MM.1S (cell line): ENCODE data around the gene TTC13.

Experiments used
- DNase-seq: peaks from one replicate; pipeline ENCODE4 v3.0.0-alpha.2; 2015
- H2AFZ ChIP-seq: fragments of 300-600 bp; sonication (generic); 2 replicates; pipeline ENCODE4 v1.6.0; 2016; ENCODE audit warnings: antibody characterized with exemption, low read length
- H3F3A ChIP-seq: fragments of 300-600 bp; sonication (generic); 2 replicates; pipeline ENCODE4 v1.6.1; 2016; ENCODE audit warnings: mild to moderate bottlenecking, antibody characterized with exemption, low read length, moderate library complexity, mixed read lengths; ENCODE audit not compliant: insufficient read depth
- H3K27ac ChIP-seq: fragments of 300-600 bp; sonication (generic); 2 replicates; pipeline ENCODE4 v1.5.1; 2016; ENCODE audit warnings: mild to moderate bottlenecking, low read length
- H3K27me3 ChIP-seq: fragments of 300-600 bp; sonication (generic); replicated peaks from 2 replicates; pipeline ENCODE4 v1.6.0; 2016; ENCODE audit warnings: low read length; ENCODE audit not compliant: insufficient read depth
- H3K36me3 ChIP-seq: fragments of 300-600 bp; sonication (generic); replicated peaks from 2 replicates; pipeline ENCODE4 v1.6.1; 2016; ENCODE audit warnings: mild to moderate bottlenecking, low read length, mixed read lengths; ENCODE audit not compliant: insufficient read depth
- H3K4me1 ChIP-seq: fragments of 300-600 bp; sonication (generic); 2 replicates; pipeline ENCODE4 v1.6.1; 2016; ENCODE audit warnings: low read length, mixed read lengths
- H3K4me2 ChIP-seq: fragments of 300-600 bp; sonication (generic); 2 replicates; pipeline ENCODE4 v1.6.0; 2016; ENCODE audit warnings: low read depth, low read length
- H3K4me3 ChIP-seq: fragments of 300-600 bp; sonication (generic); 2 replicates; pipeline ENCODE4 v1.5.1; 2016; ENCODE audit warnings: low read length, mixed read lengths
- H3K79me2 ChIP-seq: fragments of 300-600 bp; sonication (generic); 2 replicates; pipeline ENCODE4 v1.6.1; 2016; ENCODE audit warnings: mixed run types, low read length, mixed read lengths
- H3K9ac ChIP-seq: fragments of 300-600 bp; sonication (generic); 2 replicates; pipeline ENCODE4 v1.6.1; 2016; ENCODE audit warnings: low read length, mixed read lengths
- H3K9me2 ChIP-seq: fragments of 300-600 bp; sonication (generic); replicated peaks from 2 replicates; pipeline ENCODE4 v1.6.1; 2016; ENCODE audit warnings: mild to moderate bottlenecking, low read length, mixed read lengths; ENCODE audit not compliant: insufficient read depth
- H3K9me3 ChIP-seq: fragments of 300-600 bp; sonication (generic); replicated peaks from 2 replicates; pipeline ENCODE4 v1.6.1; 2016; ENCODE audit warnings: mild to moderate bottlenecking, low read length, mixed read lengths; ENCODE audit not compliant: insufficient read depth
- H4K20me1 ChIP-seq: fragments of 300-600 bp; sonication (generic); 2 replicates; pipeline ENCODE4 v1.6.1; 2016; ENCODE audit warnings: mild to moderate bottlenecking, low read length, moderate library complexity, mixed read lengths; ENCODE audit not compliant: insufficient read depth
- EZH2 ChIP-seq: fragments of 300-600 bp; sonication (generic); optimal IDR thresholded peaks from 2 replicates; pipeline ENCODE3; 2017; ENCODE audit warnings: low read depth, mild to moderate bottlenecking, antibody characterized with exemption, low read length, mixed read lengths
- EZH2phosphoT487 ChIP-seq: fragments of 300-600 bp; sonication (generic); IDR thresholded peaks from 2 replicates; pipeline ENCODE4 v1.6.1; 2018; ENCODE audit warnings: antibody characterized with exemption, low read length
- TF ChIP-seq, protein P1 (sequence below): fragments of 300-600 bp; sonication (generic); IDR thresholded peaks from 2 replicates; pipeline ENCODE4 v1.5.1; 2016; ENCODE audit warnings: antibody characterized with exemption, low read length, mixed read lengths

The TTC13 gene

DNA sequence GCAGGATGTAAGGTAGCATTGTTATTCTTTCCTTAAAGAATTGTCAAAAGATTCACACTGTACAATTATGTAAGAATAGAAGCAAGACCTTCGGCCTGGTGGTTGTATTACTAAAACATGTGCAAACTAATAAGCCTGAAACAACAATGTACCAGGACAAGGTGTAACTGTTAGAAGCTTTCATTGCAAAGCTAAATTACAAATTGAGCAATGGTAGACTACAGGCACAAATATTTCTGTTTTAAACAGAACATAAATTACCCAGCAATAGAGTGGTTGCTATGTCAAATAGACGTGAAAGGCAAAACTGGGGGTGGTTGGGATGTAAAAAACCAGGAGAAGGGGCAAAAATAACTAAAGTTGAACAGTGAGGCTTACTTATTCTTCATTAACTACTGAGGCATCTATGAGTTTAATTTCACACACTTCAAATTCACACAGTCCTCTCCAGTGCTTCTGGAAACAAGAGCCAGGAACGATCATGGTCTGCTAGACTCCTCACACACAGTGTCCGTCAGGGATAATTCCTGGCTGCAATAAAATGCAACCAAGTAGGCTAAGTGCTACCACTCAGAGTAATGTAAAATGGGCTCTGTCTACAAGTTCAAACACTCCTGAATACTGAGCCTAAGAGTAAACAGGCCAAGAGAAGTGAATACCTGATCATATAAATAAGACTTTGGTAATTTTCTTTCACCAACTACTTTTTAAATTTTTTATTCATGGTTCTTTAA lies 71.0 kb downstream of the TTC13 start:
- no peak for DNase-seq
- H3K9me2 ChIP-seq: no peaks in the 10 kb centered on the region
- H4K20me1 ChIP-seq: no peaks in the 10 kb centered on the region
- no peak overlapping the region for H3K27ac ChIP-seq
- H3K4me3 ChIP-seq: no peak overlapping the region
- H3K79me2 ChIP-seq: no peaks in the 10 kb centered on the region
- no peaks in the 10 kb centered on the region for H3F3A ChIP-seq
- H3K4me2 ChIP-seq: no peak overlapping the region
- H3K4me1 ChIP-seq: peaks cover 11% of the 10 kb centered on the region; the same call in 1 of the 2 replicates
- no peaks in the 10 kb centered on the region for H3K9me3 ChIP-seq
- H3K9ac ChIP-seq: no peak overlapping the region
- TF ChIP-seq, protein P1, sequence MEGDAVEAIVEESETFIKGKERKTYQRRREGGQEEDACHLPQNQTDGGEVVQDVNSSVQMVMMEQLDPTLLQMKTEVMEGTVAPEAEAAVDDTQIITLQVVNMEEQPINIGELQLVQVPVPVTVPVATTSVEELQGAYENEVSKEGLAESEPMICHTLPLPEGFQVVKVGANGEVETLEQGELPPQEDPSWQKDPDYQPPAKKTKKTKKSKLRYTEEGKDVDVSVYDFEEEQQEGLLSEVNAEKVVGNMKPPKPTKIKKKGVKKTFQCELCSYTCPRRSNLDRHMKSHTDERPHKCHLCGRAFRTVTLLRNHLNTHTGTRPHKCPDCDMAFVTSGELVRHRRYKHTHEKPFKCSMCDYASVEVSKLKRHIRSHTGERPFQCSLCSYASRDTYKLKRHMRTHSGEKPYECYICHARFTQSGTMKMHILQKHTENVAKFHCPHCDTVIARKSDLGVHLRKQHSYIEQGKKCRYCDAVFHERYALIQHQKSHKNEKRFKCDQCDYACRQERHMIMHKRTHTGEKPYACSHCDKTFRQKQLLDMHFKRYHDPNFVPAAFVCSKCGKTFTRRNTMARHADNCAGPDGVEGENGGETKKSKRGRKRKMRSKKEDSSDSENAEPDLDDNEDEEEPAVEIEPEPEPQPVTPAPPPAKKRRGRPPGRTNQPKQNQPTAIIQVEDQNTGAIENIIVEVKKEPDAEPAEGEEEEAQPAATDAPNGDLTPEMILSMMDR: no peak
- TF ChIP-seq EZH2 (no peak), EZH2phosphoT487 (no peak)
- H3K36me3 ChIP-seq: peaks cover 5% of the 10 kb centered on the region; the same call in 1 of the 2 replicates
- H3K27me3 ChIP-seq: no peaks in the 10 kb centered on the region
- H2AFZ ChIP-seq: no peak overlapping the region

DNA sequence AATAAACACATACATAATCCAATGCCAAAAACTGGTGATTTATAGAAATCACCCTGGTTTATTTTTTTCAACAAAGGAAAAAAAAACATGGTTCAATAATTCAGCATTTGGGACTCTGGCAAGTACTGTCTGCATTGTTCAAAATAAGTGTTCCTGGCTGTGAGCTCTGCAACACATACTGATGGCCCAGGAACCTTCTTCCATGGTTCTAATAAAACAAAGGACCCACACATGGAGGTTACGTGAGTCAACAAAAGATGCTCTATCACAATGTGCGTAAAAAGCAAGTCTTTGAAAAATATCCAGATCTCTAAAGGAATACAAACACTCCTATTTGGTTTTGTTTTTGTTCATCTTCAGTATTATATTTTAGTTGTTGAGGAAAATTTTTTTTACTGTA lies 72.4 kb downstream of the TTC13 start:
- H2AFZ ChIP-seq: no peak overlapping the region
- DNase-seq: no peak

DNA sequence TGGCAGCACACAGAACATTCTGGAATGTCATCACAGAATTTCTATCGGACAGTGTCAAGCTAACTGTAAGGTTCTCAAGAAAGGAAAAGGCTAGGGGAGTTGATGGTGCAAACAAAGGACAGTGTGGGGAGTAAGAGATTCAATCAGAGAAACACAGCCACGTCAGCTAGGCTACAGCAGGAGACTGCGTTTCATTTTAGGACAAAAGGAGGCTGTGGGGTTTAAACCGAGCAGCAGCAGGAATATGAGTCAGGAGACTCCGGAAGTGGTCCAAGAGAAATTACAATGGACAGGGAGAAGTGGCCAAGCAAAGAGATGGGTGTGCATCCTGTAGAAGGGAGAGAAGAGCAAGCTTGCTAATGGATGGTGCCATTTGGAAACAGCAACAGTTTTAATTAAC lies 72.9 kb downstream of the TTC13 start:
- H3K9me3 ChIP-seq: no peaks in the 10 kb centered on the region
- no peaks in the 10 kb centered on the region for H3K9me2 ChIP-seq
- H3K79me2 ChIP-seq: no peaks in the 10 kb centered on the region
- no peaks in the 10 kb centered on the region for H3F3A ChIP-seq
- no peak overlapping the region for H3K4me3 ChIP-seq
- no peak for DNase-seq
- no peak overlapping the region for H3K9ac ChIP-seq
- TF ChIP-seq EZH2phosphoT487 (no peak), EZH2 (no peak)
- TF ChIP-seq, protein P1: no peak
- no peak overlapping the region for H3K27ac ChIP-seq
- H2AFZ ChIP-seq: no peak overlapping the region
- no peaks in the 10 kb centered on the region for H3K27me3 ChIP-seq
- H3K36me3 ChIP-seq: 0 out of 2 replicates have a peak, but pooled peaks cover 5% of the 10 kb centered on the region
- H3K4me1 ChIP-seq: peaks cover 17% of the 10 kb centered on the region
- no peak overlapping the region for H3K4me2 ChIP-seq
- H4K20me1 ChIP-seq: no peaks in the 10 kb centered on the region

More for the DNA sequence above, 72.4 kb downstream of the TTC13 start:
- Histone ChIP-seq H3K9me3 (no peaks in the 10 kb centered on the region), H3K9me2 (no peaks in the 10 kb centered on the region), H3K9ac (no peak overlapping the region), H3F3A (no peaks in the 10 kb centered on the region), H3K79me2 (no peaks in the 10 kb centered on the region), H3K27me3 (no peaks in the 10 kb centered on the region), H3K36me3 (peaks cover 5% of the 10 kb centered on the region; the same call in 1 of the 2 replicates), H3K27ac (no peak overlapping the region), H3K4me1 (peaks cover 17% of the 10 kb centered on the region), H3K4me2 (0 out of 2 replicates have a peak overlapping the region, but pooled peaks have one; percentile 1), H3K4me3 (no peak overlapping the region), H4K20me1 (no peaks in the 10 kb centered on the region)
- no peak for TF ChIP-seq EZH2phosphoT487
- no peak for TF ChIP-seq EZH2
- TF ChIP-seq, protein P1: no peak
